HUES6 (cell line): ENCODE data around the gene VDR.
A peak's percentile ranks its signal among the peaks of the same experiment; 100 is the strongest.

Experiments
- H3K27ac ChIP-seq: 2 replicates; pipeline ENCODE4 v1.7.0; 2013; ENCODE audit warnings: low read depth, mild to moderate bottlenecking, low read length, inconsistent platforms
- H3K27me3 ChIP-seq: 2 replicates; pipeline ENCODE4 v1.6.1; 2013; ENCODE audit warnings: low read length; ENCODE audit not compliant: control insufficient read depth, insufficient read depth
- H3K36me3 ChIP-seq: 2 replicates; pipeline ENCODE4 v1.6.1; 2013; ENCODE audit warnings: low read length; ENCODE audit not compliant: control insufficient read depth, insufficient read depth
- H3K4me1 ChIP-seq: 2 replicates; pipeline ENCODE4 v1.6.1; 2013; ENCODE audit warnings: low read length; ENCODE audit not compliant: control insufficient read depth, insufficient read depth
- H3K4me3 ChIP-seq: 2 replicates; pipeline ENCODE4 v1.5.1; 2013; ENCODE audit warnings: low read depth, low read length
- H3K9ac ChIP-seq: one replicate; pipeline ENCODE4 v1.6.1; 2013; ENCODE audit warnings: mild to moderate bottlenecking, low read length
- H3K9me3 ChIP-seq: 2 replicates; pipeline ENCODE4 v1.6.1; 2013; ENCODE audit warnings: low read depth, low read length; ENCODE audit not compliant: control insufficient read depth, insufficient read depth

Gene VDR

DNA sequence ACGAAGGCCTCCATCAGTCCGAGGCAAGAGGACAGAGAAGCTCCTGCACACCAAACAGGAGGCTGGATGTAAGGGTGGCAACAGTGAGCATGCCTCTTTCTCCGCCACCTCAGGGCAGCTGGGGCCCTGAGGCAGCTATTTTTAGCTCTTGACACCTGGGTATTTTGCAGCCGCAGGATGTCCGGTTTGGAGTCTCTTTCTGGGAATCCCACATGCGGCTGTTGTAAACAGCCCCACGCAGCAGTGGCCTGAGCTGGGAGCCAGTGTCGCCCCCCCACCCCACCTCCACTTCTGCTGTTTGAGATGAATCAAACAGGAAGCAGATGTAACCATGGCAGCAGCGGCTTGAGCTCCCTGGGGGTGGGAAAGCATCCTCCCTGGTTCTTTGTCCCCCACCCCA, 96.7 kb downstream of the VDR start:
- no peak overlapping the region for H3K4me3 ChIP-seq
- H3K9me3 ChIP-seq, result no peaks in the 10 kb centered on the region
- peak overlapping the region; percentile 17; the same call in 1 of the 2 replicates for H3K27ac ChIP-seq
- H3K36me3 ChIP-seq, result peaks cover 17% of the 10 kb centered on the region; the same call in 1 of the 2 replicates
- peak overlapping the region; percentile 48 for H3K9ac ChIP-seq
- peaks cover 64% of the 10 kb centered on the region for H3K4me1 ChIP-seq
- no peaks in the 10 kb centered on the region for H3K27me3 ChIP-seq

DNA sequence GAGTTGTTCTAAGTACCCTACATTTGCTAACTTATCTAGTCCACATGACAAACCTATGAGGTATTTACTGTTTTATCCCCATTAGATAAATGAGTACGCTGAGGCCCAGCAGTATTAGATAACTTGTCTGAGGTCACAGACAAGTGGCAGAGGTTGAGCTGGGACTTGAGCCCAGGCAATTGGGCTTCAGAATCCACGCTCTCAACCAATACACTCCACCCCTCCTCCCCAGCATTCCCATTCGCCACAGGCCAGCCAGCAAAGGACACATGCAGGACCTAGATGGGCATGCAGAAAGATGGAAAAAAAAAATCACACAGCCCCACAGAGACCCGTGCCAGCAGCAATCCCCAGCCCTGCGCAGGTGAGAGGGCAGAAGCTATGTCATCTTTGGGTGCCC, 97.5 kb downstream of the VDR start:
- Histone ChIP-seq H3K4me1 (peaks cover 67% of the 10 kb centered on the region), H3K9me3 (no peaks in the 10 kb centered on the region), H3K4me3 (no peak overlapping the region), H3K9ac (no peak overlapping the region), H3K27me3 (no peaks in the 10 kb centered on the region), H3K36me3 (peaks cover 17% of the 10 kb centered on the region; the same call in 1 of the 2 replicates), H3K27ac (no peak overlapping the region)

DNA sequence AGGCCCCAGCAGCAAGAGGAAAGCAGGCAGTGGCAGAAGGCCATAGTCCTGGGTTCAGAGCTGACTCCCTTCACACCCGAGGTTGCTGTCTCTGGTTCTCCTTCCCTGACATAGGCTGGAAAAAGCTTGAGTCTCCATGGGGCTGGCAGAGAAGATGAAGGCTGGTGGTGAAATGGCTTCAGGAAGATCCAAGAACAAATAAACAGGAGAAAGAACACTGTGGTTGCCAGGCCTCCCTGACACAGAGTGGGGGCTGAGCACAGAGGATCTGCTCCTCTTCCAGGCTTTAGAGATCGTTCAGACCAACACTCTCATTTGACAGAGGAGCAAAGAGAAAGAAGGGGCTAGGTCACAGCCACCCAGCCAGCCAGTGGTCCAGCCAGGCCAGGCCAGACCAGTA, 99.4 kb downstream of the VDR start:
- H3K4me1 ChIP-seq, result peaks cover 57% of the 10 kb centered on the region
- H3K9ac ChIP-seq, result no peak overlapping the region
- H3K36me3 ChIP-seq, result peaks cover 17% of the 10 kb centered on the region; the same call in 1 of the 2 replicates
- H3K4me3 ChIP-seq, result no peak overlapping the region
- no peaks in the 10 kb centered on the region for H3K27me3 ChIP-seq
- no peak overlapping the region for H3K27ac ChIP-seq
- no peaks in the 10 kb centered on the region for H3K9me3 ChIP-seq

DNA sequence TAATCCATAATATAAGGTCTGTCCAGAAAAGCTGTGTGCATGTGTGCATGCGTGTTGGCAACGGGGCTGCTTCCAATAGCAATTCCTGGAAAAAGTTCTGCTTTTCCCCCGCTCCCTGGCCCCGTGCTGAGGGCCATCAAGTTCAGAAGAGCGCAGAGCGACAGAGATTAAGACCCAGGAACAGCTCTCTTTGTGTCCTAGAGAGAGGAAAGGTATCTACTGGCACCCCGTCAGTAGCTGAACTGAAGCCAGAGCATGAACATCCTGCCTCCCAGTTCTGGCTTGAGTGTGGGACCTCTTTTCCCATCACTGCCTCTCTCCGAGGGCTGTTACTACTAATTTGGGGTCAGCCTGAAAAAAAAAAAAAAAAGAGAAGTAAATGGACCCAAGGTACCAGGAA, 100.6 kb downstream of the VDR start:
- Histone ChIP-seq H3K27me3 (no peaks in the 10 kb centered on the region), H3K9me3 (no peaks in the 10 kb centered on the region), H3K36me3 (peaks cover 17% of the 10 kb centered on the region; the same call in 1 of the 2 replicates), H3K4me3 (no peak overlapping the region), H3K27ac (no peak overlapping the region), H3K4me1 (peaks cover 50% of the 10 kb centered on the region), H3K9ac (no peak overlapping the region)

GRCh38 chr12:47803191-47803875, 101.5 kb downstream of the VDR start:
- no peak overlapping the region for H3K27ac ChIP-seq
- H3K36me3 ChIP-seq, result peaks cover 20% of the 10 kb centered on the region; the same call in 1 of the 2 replicates
- H3K4me1 ChIP-seq, result peaks cover 47% of the 10 kb centered on the region
- no peak overlapping the region for H3K9ac ChIP-seq
- no peaks in the 10 kb centered on the region for H3K9me3 ChIP-seq
- H3K4me3 ChIP-seq, result no peak overlapping the region
- no peaks in the 10 kb centered on the region for H3K27me3 ChIP-seq

DNA sequence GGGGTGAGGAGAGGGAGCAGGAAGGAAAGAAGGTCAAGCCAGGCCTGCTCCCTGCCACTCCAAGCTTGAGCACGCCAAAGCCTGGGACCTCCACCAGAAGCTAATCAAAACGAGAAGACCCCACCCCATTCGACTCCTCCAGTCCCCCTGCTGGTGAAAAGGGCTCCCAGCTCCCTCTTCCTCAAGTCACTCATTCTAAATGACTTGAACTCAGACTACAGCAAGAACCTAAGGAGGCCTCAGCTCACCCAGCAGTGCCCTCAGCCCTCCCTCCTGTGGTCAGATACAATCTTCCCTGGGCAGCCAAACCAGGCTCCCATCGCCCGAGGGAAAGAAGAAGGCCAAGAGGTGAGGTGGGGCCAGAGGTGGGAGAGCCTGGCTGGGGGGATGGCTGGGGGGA, 102.5 kb downstream of the VDR start:
- no peak overlapping the region for H3K27ac ChIP-seq
- H3K36me3 ChIP-seq, result peaks cover 28% of the 10 kb centered on the region; the same call in 1 of the 2 replicates
- peaks cover 42% of the 10 kb centered on the region for H3K4me1 ChIP-seq
- no peaks in the 10 kb centered on the region for H3K9me3 ChIP-seq
- no peak overlapping the region for H3K9ac ChIP-seq
- no peak overlapping the region for H3K4me3 ChIP-seq
- H3K27me3 ChIP-seq, result no peaks in the 10 kb centered on the region

GRCh38 chr12:47801904-47802246, 102.9 kb downstream of the VDR start:
- Histone ChIP-seq H3K27ac (no peak overlapping the region), H3K36me3 (peaks cover 31% of the 10 kb centered on the region), H3K9me3 (no peaks in the 10 kb centered on the region), H3K4me1 (peaks cover 37% of the 10 kb centered on the region), H3K4me3 (no peak overlapping the region), H3K9ac (no peak overlapping the region), H3K27me3 (no peaks in the 10 kb centered on the region)

DNA sequence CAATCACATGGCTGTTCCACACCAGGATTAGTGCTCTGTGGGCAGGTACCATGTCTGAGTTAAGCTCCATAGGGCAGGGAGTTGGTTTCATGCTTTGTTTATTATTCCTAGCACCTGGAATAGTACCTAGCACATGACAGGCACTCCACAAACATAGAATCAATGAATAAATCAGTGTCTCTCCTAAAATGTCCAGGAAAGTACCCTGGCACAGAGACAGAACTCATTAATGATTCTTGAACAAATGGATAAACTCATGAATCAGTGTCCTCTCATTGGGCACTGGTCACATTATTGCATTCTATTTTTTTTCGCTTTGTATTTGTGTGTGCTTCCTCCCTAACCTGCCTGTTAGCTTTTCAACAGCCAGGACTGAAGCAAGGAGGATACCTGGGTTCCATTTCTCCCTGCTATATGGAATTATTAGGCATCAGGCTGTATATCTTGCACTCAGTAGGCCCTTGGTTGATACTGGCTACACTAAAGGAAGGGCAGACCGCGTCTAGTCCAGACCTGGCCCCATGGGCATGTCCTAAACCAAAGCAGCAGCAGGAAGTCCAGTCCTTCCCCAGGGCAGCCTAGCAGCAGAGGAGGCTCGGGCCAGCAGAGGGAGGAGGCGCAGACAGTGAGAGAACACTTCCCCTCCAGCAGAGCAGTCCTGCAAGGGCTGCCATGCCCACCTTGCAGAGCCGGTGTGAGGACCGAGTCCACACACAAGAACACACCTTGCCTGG, 103.5 kb downstream of the VDR start:
- H3K36me3 ChIP-seq, result peaks cover 35% of the 10 kb centered on the region
- no peaks in the 10 kb centered on the region for H3K27me3 ChIP-seq
- H3K9ac ChIP-seq, result no peak overlapping the region
- peaks cover 37% of the 10 kb centered on the region for H3K4me1 ChIP-seq
- no peaks in the 10 kb centered on the region for H3K9me3 ChIP-seq
- no peak overlapping the region for H3K27ac ChIP-seq
- H3K4me3 ChIP-seq, result no peak overlapping the region

DNA sequence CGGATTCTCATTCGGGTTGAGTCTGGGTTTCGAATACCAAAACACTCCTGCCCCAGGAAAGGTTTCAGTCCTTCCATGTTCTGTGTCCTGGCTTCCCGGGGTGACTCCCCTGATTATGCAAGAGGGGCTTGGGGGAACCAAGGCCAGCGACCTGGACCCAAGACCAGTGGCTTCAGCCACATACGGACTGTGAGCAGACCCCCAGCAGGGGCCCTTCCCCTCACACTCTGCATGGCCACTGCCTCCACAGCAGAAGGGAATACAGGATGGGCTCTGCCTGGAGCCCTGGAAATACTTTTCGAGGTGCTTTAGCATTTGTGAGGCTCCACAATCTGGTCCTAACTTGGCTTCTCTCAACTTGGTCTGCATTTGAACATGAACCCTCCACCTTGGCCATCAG, 104.2 kb downstream of the VDR start:
- no peak overlapping the region for H3K9ac ChIP-seq
- H3K4me1 ChIP-seq, result peaks cover 37% of the 10 kb centered on the region
- no peaks in the 10 kb centered on the region for H3K9me3 ChIP-seq
- H3K36me3 ChIP-seq, result peaks cover 42% of the 10 kb centered on the region
- H3K27ac ChIP-seq, result no peak overlapping the region
- no peaks in the 10 kb centered on the region for H3K27me3 ChIP-seq
- no peak overlapping the region for H3K4me3 ChIP-seq

- Histone ChIP-seq H3K9me3 (no peaks in the 10 kb centered on the region), H3K27ac (no peak overlapping the region), H3K36me3 (peaks cover 44% of the 10 kb centered on the region), H3K4me3 (no peak overlapping the region), H3K4me1 (peaks cover 37% of the 10 kb centered on the region), H3K27me3 (no peaks in the 10 kb centered on the region), H3K9ac (no peak overlapping the region)
These were observed 105.3 kb downstream of the VDR start for GRCh38 chr12:47799357-47799955.

GRCh38 chr12:47798382-47798948, 106.3 kb downstream of the VDR start:
- no peak overlapping the region for H3K27ac ChIP-seq
- peaks cover 31% of the 10 kb centered on the region for H3K4me1 ChIP-seq
- peaks cover 46% of the 10 kb centered on the region for H3K36me3 ChIP-seq
- H3K9me3 ChIP-seq, result no peaks in the 10 kb centered on the region
- H3K4me3 ChIP-seq, result no peak overlapping the region
- H3K27me3 ChIP-seq, result no peaks in the 10 kb centered on the region
- no peak overlapping the region for H3K9ac ChIP-seq
